ENCODE data around the gene RHOBTB3.

DNA sequence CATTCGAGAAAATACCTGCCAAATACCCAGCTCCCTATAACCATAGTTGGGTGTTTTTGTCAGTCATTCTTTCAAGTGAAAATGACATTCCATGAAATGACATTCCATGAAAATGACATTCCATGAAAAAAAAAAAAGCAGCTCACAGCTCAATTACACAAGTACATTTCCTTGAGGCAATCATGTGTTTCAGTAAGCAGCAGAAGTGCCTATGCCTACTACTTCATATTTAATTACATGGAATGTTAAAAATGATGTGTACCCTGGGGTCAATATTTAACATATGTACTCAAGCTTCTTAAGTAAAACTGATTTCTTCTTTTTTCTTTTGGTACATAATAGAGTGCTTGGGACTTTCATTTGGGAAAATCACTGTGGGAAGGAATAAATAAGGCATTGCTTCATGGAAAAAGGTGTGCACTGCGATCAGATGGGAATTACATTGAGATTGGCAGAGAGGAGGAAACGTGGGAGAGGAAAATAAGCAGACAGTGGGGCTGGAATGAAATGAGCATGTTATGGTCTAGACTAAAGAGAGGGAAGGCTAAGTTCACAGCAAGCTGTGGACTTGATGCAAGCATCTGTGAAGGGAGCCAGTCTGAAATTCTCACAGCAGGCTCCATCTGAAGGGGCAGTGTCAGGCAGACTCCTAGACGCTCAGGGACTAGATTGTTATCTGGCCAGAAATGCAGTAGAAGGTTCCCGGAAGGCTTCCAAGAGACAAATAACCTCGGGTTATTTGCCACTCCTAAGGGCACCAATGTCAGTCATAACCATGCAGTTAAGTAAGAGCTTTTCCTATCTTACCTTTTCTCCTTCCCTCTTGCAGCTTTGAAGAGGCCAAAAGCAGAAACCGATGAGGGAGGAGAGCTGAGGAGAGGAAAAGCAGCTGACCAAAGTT lies 33.1 kb upstream of the RHOBTB3 start:
- TF ChIP-seq, protein P1, sequence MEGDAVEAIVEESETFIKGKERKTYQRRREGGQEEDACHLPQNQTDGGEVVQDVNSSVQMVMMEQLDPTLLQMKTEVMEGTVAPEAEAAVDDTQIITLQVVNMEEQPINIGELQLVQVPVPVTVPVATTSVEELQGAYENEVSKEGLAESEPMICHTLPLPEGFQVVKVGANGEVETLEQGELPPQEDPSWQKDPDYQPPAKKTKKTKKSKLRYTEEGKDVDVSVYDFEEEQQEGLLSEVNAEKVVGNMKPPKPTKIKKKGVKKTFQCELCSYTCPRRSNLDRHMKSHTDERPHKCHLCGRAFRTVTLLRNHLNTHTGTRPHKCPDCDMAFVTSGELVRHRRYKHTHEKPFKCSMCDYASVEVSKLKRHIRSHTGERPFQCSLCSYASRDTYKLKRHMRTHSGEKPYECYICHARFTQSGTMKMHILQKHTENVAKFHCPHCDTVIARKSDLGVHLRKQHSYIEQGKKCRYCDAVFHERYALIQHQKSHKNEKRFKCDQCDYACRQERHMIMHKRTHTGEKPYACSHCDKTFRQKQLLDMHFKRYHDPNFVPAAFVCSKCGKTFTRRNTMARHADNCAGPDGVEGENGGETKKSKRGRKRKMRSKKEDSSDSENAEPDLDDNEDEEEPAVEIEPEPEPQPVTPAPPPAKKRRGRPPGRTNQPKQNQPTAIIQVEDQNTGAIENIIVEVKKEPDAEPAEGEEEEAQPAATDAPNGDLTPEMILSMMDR (IDR thresholded peaks at IDR 0.05), result no peak
- TF ChIP-seq POLR2A (IDR thresholded peaks at IDR 0.05), result no peak
- TF ChIP-seq POLR2AphosphoS5 (IDR thresholded peaks at IDR 0.05), result no peak
- no peak for TF ChIP-seq EP300 (IDR thresholded peaks at IDR 0.05)
